ENCODE results near the gene EML5. TPM values are rescaled to one million over a fixed set of nuclear protein-coding genes. Genes with fewer than 3 reads are reported as not detected.

EML5 gene
- total RNA-seq, 1 experiment from 2014 or later = 0.66 TPM

DNA sequence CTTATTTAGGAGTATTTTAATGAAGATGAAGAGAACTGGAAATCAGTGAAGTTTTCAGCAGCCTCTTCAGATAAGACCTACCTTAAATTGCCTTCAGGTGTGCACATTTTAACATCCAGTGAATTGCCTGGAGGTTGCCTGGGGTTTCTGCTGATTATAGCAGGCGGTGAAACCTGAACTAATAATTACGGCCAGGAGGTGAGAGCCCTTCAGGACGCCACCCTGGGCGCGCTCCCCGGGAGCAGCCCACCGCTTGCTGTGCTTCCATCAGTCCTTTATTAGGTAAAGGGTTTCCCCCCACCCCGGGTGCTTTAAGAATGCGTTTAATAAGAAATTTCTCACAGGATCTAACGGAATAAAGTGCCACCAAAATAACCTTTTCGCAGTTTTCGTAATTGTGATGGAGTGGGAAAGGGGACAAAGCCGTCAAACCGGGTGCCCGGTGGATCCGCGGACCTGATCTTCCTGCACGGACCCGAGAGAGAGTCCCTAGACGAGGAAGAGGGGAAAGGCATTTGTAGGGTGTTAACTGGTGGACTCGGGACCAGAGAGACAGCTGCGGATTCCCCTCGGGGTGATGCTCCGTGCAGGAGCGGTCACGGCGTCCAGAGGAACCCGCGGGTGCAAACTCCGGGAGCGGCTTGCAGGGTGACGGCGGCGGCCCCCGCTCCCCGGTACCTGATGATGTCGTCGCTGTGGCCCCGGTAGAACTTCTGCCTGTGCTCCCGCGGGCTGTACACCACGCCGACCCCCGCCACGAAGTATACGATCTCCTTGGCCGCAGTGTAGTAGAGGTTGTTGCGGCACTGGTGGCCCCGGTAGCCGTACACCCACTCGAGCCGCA, 902 bp downstream of the EML5 start:
- H3K9ac ChIP-seq (ENCODE audit: low read length) = peak overlapping the region; percentile 40; the same call in 1 of the 2 replicates
- no peak for DNase-seq
- peak overlapping the region; percentile 91 for H2AFZ ChIP-seq (ENCODE audit: low read length)

DNA sequence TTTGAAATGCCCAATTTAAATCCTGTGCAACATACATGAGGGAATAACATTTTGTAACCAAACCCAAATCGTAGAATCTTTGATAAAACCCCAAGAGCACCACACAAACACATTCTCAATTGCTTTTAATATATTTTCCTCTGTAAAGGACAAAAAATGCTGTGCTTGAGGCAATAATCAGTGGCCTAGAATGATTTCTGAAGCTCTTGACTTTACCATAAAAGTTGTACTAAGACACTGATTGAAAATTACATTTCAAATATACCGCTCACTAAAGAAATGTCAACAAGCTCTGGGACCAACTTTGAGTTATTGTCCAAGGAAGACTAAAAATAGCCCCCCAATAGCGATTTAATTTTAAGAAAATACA, 1.5 kb downstream of the EML5 start:
- Histone ChIP-seq H3F3A (ENCODE audit: low read length, unreplicated experiment) (no peaks in the 10 kb centered on the region), H2AFZ (ENCODE audit: low read length) (peak overlapping the region; percentile 91; the same call in 1 of the 2 replicates), H3K9me2 (replicated peaks; ENCODE audit: low read length) (no peaks in the 10 kb centered on the region), H3K4me2 (ENCODE audit: low read length) (peak overlapping the region; percentile 89), H3K27me3 (ENCODE audit: low read length) (0 out of 2 replicates have a peak, but pooled peaks cover 4% of the 10 kb centered on the region), H3K9ac (ENCODE audit: low read length) (no peak overlapping the region), H3K79me2 (ENCODE audit: low read length) (no peaks in the 10 kb centered on the region), H3K36me3 (ENCODE audit: low read depth, low read length) (no peaks in the 10 kb centered on the region), H3K4me3 (ENCODE audit: low read length) (peak overlapping the region; percentile 86), H4K20me1 (ENCODE audit: low read length) (no peaks in the 10 kb centered on the region), H3K9me3 (ENCODE audit: low read length) (no peaks in the 10 kb centered on the region), H3K4me1 (ENCODE audit: insufficient read depth, low read length) (peaks cover 8% of the 10 kb centered on the region; the same call in 1 of the 2 replicates), H3K27ac (ENCODE audit: low read length) (no peak overlapping the region)
- no peak for TF ChIP-seq EZH2phosphoT487 (IDR thresholded peaks at IDR 0.05; ENCODE audit: borderline replicate concordance, low read length)
- TF ChIP-seq, protein P1, sequence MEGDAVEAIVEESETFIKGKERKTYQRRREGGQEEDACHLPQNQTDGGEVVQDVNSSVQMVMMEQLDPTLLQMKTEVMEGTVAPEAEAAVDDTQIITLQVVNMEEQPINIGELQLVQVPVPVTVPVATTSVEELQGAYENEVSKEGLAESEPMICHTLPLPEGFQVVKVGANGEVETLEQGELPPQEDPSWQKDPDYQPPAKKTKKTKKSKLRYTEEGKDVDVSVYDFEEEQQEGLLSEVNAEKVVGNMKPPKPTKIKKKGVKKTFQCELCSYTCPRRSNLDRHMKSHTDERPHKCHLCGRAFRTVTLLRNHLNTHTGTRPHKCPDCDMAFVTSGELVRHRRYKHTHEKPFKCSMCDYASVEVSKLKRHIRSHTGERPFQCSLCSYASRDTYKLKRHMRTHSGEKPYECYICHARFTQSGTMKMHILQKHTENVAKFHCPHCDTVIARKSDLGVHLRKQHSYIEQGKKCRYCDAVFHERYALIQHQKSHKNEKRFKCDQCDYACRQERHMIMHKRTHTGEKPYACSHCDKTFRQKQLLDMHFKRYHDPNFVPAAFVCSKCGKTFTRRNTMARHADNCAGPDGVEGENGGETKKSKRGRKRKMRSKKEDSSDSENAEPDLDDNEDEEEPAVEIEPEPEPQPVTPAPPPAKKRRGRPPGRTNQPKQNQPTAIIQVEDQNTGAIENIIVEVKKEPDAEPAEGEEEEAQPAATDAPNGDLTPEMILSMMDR (conservative IDR thresholded peaks at IDR 0.05; ENCODE audit: low read depth, low read length) = no peak
- no peak for TF ChIP-seq EZH2 (IDR thresholded peaks at IDR 0.05; ENCODE audit: low read length, unreplicated experiment)
- TSS peak; percentile 26 for BruUV-seq (replicated peaks)
- ATAC-seq (no peak), DNase-seq (no peak)
- POLR2A ChIA-PET (ENCODE audit: unreplicated experiment) = no interaction called here
- intact Hi-C loops (cut with micrococcal nuclease) = loop anchor here (2.0 to 5.0 kb wide), 2 partner anchors 76 to 124 kb away; no protein-coding TSS in a partner anchor
- CTCF ChIA-PET = no interaction called here

More for the DNA sequence above, 902 bp downstream of the EML5 start:
- no TSS peak for BruUV-seq (replicated peaks)
- Histone ChIP-seq H3K9me3 (ENCODE audit: low read length) (no peaks in the 10 kb centered on the region), H3K9me2 (replicated peaks; ENCODE audit: low read length) (no peaks in the 10 kb centered on the region), H3K4me3 (ENCODE audit: low read length) (peak overlapping the region; percentile 86), H4K20me1 (ENCODE audit: low read length) (no peaks in the 10 kb centered on the region), H3K36me3 (ENCODE audit: low read depth, low read length) (no peaks in the 10 kb centered on the region), H3K79me2 (ENCODE audit: low read length) (no peaks in the 10 kb centered on the region), H3F3A (ENCODE audit: low read length, unreplicated experiment) (no peaks in the 10 kb centered on the region), H3K27me3 (ENCODE audit: low read length) (0 out of 2 replicates have a peak, but pooled peaks cover 4% of the 10 kb centered on the region), H3K4me1 (ENCODE audit: insufficient read depth, low read length) (peaks cover 8% of the 10 kb centered on the region; the same call in 1 of the 2 replicates), H3K4me2 (ENCODE audit: low read length) (peak overlapping the region; percentile 89), H3K27ac (ENCODE audit: low read length) (no peak overlapping the region)
- intact Hi-C loops (cut with micrococcal nuclease) = loop anchor here (2.0 to 5.0 kb wide), 2 partner anchors 75 to 125 kb away; no protein-coding TSS in a partner anchor
- TF ChIP-seq, protein P1 (conservative IDR thresholded peaks at IDR 0.05; ENCODE audit: low read depth, low read length) = no peak
- TF ChIP-seq EZH2phosphoT487 (IDR thresholded peaks at IDR 0.05; ENCODE audit: borderline replicate concordance, low read length) = no peak; the same call in 1 of the 2 replicates
- TF ChIP-seq EZH2 (IDR thresholded peaks at IDR 0.05; ENCODE audit: low read length, unreplicated experiment) = no peak
- CTCF ChIA-PET = interaction anchor here (0.6 to 1.6 kb wide), 2 partner anchors 124 to 279 kb away, joined by 3 to 4 read pairs; no protein-coding TSS in a partner anchor
- POLR2A ChIA-PET (ENCODE audit: unreplicated experiment) = interaction anchor here (0.6 kb wide), 1 partner anchor 94 kb away, joined by 27 read pairs; no protein-coding TSS in a partner anchor
- ATAC-seq = peak; percentile 18
